EL (cell line): ENCODE measurements around the gene TECTB.

ENCODE experiments used
- DNase-seq: peaks from one replicate; pipeline ENCODE4 v3.0.0-alpha.2; 2016

The TECTB gene

GRCh38 chr10:112275512-112276245 is 7.5 kb upstream of the TECTB start:
- DNase-seq, result no peak

- no peak for DNase-seq
Observed at GRCh38 chr10:112278871-112279270, 4.3 kb upstream of the TECTB start.

- no peak for DNase-seq
Observed at GRCh38 chr10:112279433-112279832, 3.8 kb upstream of the TECTB start.

GRCh38 chr10:112280205-112280921 is 2.8 kb upstream of the TECTB start:
- DNase-seq, result no peak

GRCh38 chr10:112282086-112282485 is 1.1 kb upstream of the TECTB start:
- peak; percentile 58 for DNase-seq

- no peak for DNase-seq
Observed at GRCh38 chr10:112286837-112287818, 3.9 kb downstream of the TECTB start.

- no peak for DNase-seq
Observed at GRCh38 chr10:112287844-112288243, 4.6 kb downstream of the TECTB start.

- DNase-seq, result no peak
Observed at GRCh38 chr10:112288486-112288885, 5.3 kb downstream of the TECTB start.

- no peak for DNase-seq
Observed at GRCh38 chr10:112289373-112290053, 6.3 kb downstream of the TECTB start.

- DNase-seq, result no peak
Observed at GRCh38 chr10:112290054-112290373, 6.8 kb downstream of the TECTB start.

- DNase-seq, result no peak
Observed at GRCh38 chr10:112294169-112294568, 11.0 kb downstream of the TECTB start.

- DNase-seq, result peak; percentile 46
Observed at GRCh38 chr10:112295853-112296830, 12.9 kb downstream of the TECTB start.

GRCh38 chr10:112296908-112297331 is 13.7 kb downstream of the TECTB start:
- no peak for DNase-seq

- no peak for DNase-seq
Observed at GRCh38 chr10:112298581-112298980, 15.4 kb downstream of the TECTB start.

- DNase-seq, result no peak
Observed at GRCh38 chr10:112299456-112299855, 16.3 kb downstream of the TECTB start.

- no peak for DNase-seq
Observed at GRCh38 chr10:112302335-112302734, 19.1 kb downstream of the TECTB start.

- DNase-seq, result no peak
Observed at GRCh38 chr10:112303528-112303927, 20.3 kb downstream of the TECTB start.

- no peak for DNase-seq
Observed at GRCh38 chr10:112304267-112304859, 21.2 kb downstream of the TECTB start.

GRCh38 chr10:112307358-112308124 is 24.3 kb downstream of the TECTB start:
- peak; percentile 53 for DNase-seq

- DNase-seq, result no peak
Observed at GRCh38 chr10:112308125-112308502, 24.9 kb downstream of the TECTB start.
